Psoas muscle (tissue), 8 donors: Measurements from ENCODE around the gene MTOR. TPM values are rescaled to one million over a fixed set of nuclear protein-coding genes. Genes with fewer than 3 reads are reported as not detected.
"Not testable (repeated sequence)": the region's sequence is repeated elsewhere in the genome, so short reads cannot be mapped to it uniquely, and the experiment has no call there.

Experiments
- ATAC-seq, 4 donors: fragments of 200-7000 bp; cut with Tn5 transposase; one replicate each; pipeline ENCODE4 v1.9.1; 2020; ENCODE audit warnings: moderate library complexity in 3 of 4, mild to moderate bottlenecking in 2 of 4
- DNase-seq, 2 donors: peaks; one replicate each; pipeline ENCODE4 v3.0.0-alpha.2; 2020
- H3K27ac ChIP-seq: fragments of 200-600 bp; one replicate; pipeline ENCODE4 v1.8.0; 2022
- H3K27me3 ChIP-seq, 3 donors: fragments of 200-600 bp in 1 of 3; one replicate each; pipeline versions ENCODE4 v1.6.1 to v1.8.0; 2013 to 2022; ENCODE audit warnings: low read length in 2 of 3, mild to moderate bottlenecking in 2 of 3, moderate library complexity in 1 of 3; ENCODE audit not compliant: insufficient read depth in 3 of 3
- H3K36me3 ChIP-seq, 2 donors: fragments of 200-600 bp in 1 of 2; one replicate each; pipeline versions ENCODE4 v1.6.1 to v1.8.0; 2013 to 2022; ENCODE audit warnings: low read depth in 1 of 2, mild to moderate bottlenecking in 1 of 2, moderate library complexity in 1 of 2; ENCODE audit not compliant: insufficient read depth in 1 of 2
- H3K4me1 ChIP-seq: fragments of 200-600 bp; one replicate; pipeline ENCODE4 v1.8.0; 2022
- H3K4me3 ChIP-seq: fragments of 200-600 bp; one replicate; pipeline ENCODE4 v1.8.0; 2022; ENCODE audit warnings: mild to moderate bottlenecking
- H3K9me3 ChIP-seq: fragments of 200-600 bp; one replicate; pipeline ENCODE4 v1.8.0; 2022
- WGBS, 3 donors: extraction: QIAGEN DNeasy Blood & Tissue Kit; methylation state at CpG; one replicate each; pipeline versions ENCODE4 v1.1.6 to v1.1.7; 2013; 5-methylcytosine and 5-hydroxymethylcytosine counted together
- intact Hi-C, 2 donors: fragments of 100-400 bp; cut with DNase I; formaldehyde crosslinking; loops; one replicate each; pipeline versions ENCODE4 v1.11.0 to v1.14.2; 2022
- polyA plus RNA-seq, 3 donors: library from polyadenylated mRNA; stranded (reverse); fragments of 200-250 nt; gene quantifications; one replicate each; pipeline ENCODE4 v1.2.3, GENCODE V29; 2013
- total RNA-seq, 4 donors: library from RNA; stranded (reverse); fragmentation: NEBNext Ultra II Directional in 2 of 4; extraction: Animal tissue kit (Norgen Biotek cat#: 25700) in 2 of 4; gene quantifications; one replicate each; pipeline versions ENCODE4 v1.2.1 to v1.2.4, GENCODE V29; 2021 to 2023
- TF ChIP-seq, protein P1 (sequence below): fragments of 200-600 bp; IDR thresholded peaks from one replicate; pipeline ENCODE4 v1.8.0; 2022; ENCODE audit warnings: antibody characterized with exemption
- donor health status: healthy with polysubstance abuse.
- donor health status: DM: no; HTN: no; CAD: no; lungs with moderate emphysema.
- donor health status: Bipolar disorder and iron deficiency.
- donor health status: healthy.
- donor health status: DM: yes; HTN: yes; CAD: no.
- donor health status: DM: no; HTN: no; CAD: no.
- donor health status: DM: no; HTN: no; CAD: no.
- donor health status: DM: yes; HTN: yes; CAD: no.

MTOR gene
- total and polyA plus RNA-seq, 7 donors = 24.0 to 50.8 (median 44.0) TPM

GRCh38 chr1:11279152-11279551 is 16.8 kb upstream of the MTOR start:
- intact Hi-C loops = loop anchor here in 1 of 2 donors (10.0 kb wide), 1 partner anchor 456 kb away; the partner anchor contains the start of gene AGTRAP
- DNase-seq = no peak
- Histone ChIP-seq H3K4me1 (peaks cover 32% of the 10 kb centered on the region), H3K27ac (no peak overlapping the region), H3K36me3 (peaks cover 4 to 49% of the 10 kb centered on the region in 2 donors), H3K27me3 (no peaks in the 10 kb centered on the region), H3K4me3 (no peak overlapping the region), H3K9me3 (no peaks in the 10 kb centered on the region)
- TF ChIP-seq, protein P1, sequence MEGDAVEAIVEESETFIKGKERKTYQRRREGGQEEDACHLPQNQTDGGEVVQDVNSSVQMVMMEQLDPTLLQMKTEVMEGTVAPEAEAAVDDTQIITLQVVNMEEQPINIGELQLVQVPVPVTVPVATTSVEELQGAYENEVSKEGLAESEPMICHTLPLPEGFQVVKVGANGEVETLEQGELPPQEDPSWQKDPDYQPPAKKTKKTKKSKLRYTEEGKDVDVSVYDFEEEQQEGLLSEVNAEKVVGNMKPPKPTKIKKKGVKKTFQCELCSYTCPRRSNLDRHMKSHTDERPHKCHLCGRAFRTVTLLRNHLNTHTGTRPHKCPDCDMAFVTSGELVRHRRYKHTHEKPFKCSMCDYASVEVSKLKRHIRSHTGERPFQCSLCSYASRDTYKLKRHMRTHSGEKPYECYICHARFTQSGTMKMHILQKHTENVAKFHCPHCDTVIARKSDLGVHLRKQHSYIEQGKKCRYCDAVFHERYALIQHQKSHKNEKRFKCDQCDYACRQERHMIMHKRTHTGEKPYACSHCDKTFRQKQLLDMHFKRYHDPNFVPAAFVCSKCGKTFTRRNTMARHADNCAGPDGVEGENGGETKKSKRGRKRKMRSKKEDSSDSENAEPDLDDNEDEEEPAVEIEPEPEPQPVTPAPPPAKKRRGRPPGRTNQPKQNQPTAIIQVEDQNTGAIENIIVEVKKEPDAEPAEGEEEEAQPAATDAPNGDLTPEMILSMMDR = no peak
- 90 to 95% (median 92%) methylated on average over 5 of the region's 5 CpGs for WGBS, 3 donors
- ATAC-seq = no peak

DNA sequence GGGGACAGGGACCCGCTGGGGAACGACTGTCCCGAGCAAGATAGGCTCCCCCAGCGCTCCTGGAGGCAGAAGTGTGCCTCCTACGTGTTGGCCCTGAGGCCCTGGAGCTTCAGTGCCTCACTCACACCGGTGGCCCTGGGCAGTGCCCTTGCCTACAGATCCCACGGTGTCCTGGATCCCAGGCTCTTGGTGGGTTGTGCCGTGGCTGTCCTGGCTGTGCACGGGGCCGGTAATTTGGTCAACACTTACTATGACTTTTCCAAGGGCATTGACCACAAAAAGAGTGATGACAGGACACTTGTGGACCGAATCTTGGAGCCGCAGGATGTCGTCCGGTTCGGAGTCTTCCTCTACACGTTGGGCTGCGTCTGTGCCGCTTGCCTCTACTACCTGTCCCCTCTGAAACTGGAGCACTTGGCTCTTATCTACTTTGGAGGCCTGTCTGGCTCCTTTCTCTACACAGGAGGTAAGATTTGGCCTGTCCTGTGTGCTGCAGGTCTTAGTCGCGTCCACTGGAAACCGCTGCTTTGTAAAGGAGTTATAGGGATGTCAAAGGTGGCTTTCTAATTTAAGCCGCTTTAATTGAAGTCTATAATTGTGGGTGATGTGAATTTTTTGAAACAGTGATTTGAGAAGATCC is 11.4 kb upstream of the MTOR start:
- TF ChIP-seq, protein P1 = no peak
- peak overlapping the region; percentile 76 for H3K4me3 ChIP-seq
- no peak for DNase-seq
- H3K4me1 ChIP-seq = peaks cover 28% of the 10 kb centered on the region
- intact Hi-C loops = loop anchor here in 1 of 2 donors (10.0 kb wide), 1 partner anchor 461 kb away; the partner anchor contains the start of gene AGTRAP
- H3K27me3 ChIP-seq = no peaks in the 10 kb centered on the region
- 4 to 5% (median 5%) methylated on average over 22 of the region's 22 CpGs for WGBS, 3 donors
- peak overlapping the region; percentile 98 for H3K27ac ChIP-seq
- no peaks in the 10 kb centered on the region for H3K9me3 ChIP-seq
- H3K36me3 ChIP-seq = peaks cover 4 to 30% of the 10 kb centered on the region in 2 donors
- peak; percentile 49 to 70 (median 51) for ATAC-seq

GRCh38 chr1:11272832-11273594 is 10.7 kb upstream of the MTOR start, which contains the start of gene UBIAD1:
Gene UBIAD1, plus strand, starts transcription at chr1:11273198. Its CDS starts 334 bp downstream, at chr1:11273532.
- 0 to 1% (median 1%) methylated on average over 27 to 59 of the region's 64 CpGs for WGBS, 3 donors
- Histone ChIP-seq H3K9me3 (no peaks in the 10 kb centered on the region), H3K4me1 (peaks cover 28% of the 10 kb centered on the region), H3K27me3 (no peaks in the 10 kb centered on the region), H3K36me3 (peaks cover 4 to 23% of the 10 kb centered on the region in 2 donors), H3K4me3 (peak within 1 kb of the TSS; percentile 76), H3K27ac (peak within 1 kb of the TSS; percentile 98)
- intact Hi-C loops = loop anchor here in 1 of 2 donors (10.0 kb wide), 1 partner anchor 462 kb away; the partner anchor contains the start of gene AGTRAP
- DNase-seq (peak; percentile 88 to 93), ATAC-seq (peak; percentile 91 to 95 (median 94))
- TF ChIP-seq, protein P1 = no peak

DNA sequence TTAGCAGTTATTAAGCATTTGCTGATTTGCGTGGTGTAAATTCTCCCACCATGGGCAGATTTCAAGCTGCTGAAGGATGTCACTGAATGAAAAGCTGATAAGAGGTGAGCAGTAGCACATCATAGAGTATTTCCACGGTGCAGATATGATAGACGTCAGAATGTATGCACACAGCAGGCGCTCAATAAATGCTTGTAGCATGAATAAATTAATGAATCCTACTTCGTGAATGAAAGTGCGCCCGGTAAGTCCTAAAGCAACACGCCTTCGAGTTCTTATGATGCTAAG is 10.1 kb upstream of the MTOR start:
- DNase-seq (no peak), ATAC-seq (no peak)
- TF ChIP-seq, protein P1 = no peak
- Histone ChIP-seq H3K9me3 (no peaks in the 10 kb centered on the region), H3K4me3 (peak overlapping the region; percentile 59), H3K4me1 (peaks cover 28% of the 10 kb centered on the region), H3K27me3 (no peaks in the 10 kb centered on the region), H3K36me3 (peaks cover 4 to 18% of the 10 kb centered on the region in 2 donors), H3K27ac (peak overlapping the region; percentile 32)
- intact Hi-C loops = loop anchor here in 1 of 2 donors (10.0 kb wide), 1 partner anchor 462 kb away; the partner anchor contains the start of gene AGTRAP
- 11 to 13% (median 13%) methylated on average over 9 of the region's 9 CpGs for WGBS, 3 donors

DNA sequence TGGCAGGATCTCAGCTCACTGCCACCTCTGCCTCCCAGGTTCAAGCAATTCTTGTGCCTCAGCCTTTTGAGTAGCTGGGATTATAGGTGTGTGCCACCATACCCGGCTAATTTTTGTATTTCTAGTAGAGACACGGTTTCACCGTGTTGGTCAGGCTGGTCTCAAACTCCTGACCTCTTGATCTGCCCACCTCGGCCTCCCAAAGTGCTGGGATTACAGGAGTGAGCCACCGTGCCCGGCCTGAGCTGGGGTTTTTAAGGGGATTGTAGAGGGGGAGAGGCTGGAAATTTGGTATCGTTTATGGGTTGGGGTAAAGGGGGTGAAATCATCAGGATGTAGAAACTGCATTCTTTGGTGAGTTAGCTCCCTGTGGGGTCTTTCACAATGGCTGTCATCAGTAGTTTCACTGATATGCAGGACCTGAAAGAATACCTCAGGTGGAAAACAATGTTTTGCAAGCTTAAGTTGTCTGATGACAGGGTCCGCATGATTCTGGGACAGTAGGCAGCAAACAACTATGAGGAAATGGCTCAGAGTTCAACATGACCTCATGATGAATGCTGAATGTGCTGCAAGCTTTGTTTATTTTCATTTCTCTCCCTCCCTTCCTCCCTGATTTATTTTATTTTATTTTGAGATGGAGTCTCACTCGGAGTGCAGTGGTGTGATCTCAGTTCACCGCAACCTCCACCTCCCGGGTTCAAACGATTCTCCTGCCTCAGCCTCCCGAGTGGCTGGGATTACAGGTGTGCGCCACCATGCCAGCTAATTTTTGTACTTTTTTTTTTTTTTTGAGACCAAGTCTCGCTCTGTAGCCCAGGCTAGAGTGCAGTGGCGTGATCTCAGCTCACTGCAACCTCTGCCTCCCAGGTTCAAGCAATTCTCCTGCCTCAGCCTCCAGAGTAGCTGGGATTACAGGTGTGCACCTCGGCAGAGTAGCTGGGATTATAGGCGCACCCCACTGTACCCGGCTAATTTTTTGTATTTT is 5.3 kb upstream of the MTOR start:
- DNase-seq, H3K27me3 ChIP-seq, H3K4me3 ChIP-seq, H3K4me1 ChIP-seq, H3K9me3 ChIP-seq, ATAC-seq, intact Hi-C loops, H3K27ac ChIP-seq, H3K36me3 ChIP-seq: not testable (repeated sequence)
- 77 to 81% (median 78%) methylated on average over 19 of the region's 19 CpGs for WGBS, 3 donors
